Loucy (cell line): ENCODE results near the gene CD14.

ENCODE experiments used
- EZH2phosphoT487 ChIP-seq: fragments of 200-600 bp; IDR thresholded peaks from 2 replicates; pipeline ENCODE4 v1.6.1; 2018; ENCODE audit warnings: antibody characterized with exemption, mild to moderate bottlenecking, moderate library complexity, borderline replicate concordance
- TF ChIP-seq, protein P1 (sequence below): fragments of 200-600 bp; sonication (generic); conservative IDR thresholded peaks from 2 replicates; pipeline ENCODE4 v1.5.1; 2014; ENCODE audit warnings: mild to moderate bottlenecking, antibody characterized with exemption, low read length

DNA sequence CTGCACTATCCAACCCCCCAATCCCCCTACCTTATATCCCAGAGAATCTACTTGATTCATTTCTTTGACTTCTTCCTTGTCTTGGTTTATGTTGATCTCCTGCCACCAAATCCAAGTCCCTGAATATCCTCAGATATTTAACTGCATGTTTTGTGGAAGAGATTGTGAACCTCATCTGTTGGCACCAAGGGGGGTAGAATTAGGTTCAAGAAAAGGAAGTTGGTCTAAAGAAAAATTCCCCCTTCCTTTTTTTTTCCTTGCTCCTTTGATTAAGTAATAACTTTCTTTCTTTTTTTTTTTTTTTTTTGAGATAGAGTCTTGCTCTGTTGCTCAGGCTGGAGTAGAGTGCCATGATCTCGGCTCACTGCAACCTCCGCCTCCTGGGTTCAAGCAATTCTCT, 526 bp upstream of the CD14 start:
- TF ChIP-seq, protein P1, sequence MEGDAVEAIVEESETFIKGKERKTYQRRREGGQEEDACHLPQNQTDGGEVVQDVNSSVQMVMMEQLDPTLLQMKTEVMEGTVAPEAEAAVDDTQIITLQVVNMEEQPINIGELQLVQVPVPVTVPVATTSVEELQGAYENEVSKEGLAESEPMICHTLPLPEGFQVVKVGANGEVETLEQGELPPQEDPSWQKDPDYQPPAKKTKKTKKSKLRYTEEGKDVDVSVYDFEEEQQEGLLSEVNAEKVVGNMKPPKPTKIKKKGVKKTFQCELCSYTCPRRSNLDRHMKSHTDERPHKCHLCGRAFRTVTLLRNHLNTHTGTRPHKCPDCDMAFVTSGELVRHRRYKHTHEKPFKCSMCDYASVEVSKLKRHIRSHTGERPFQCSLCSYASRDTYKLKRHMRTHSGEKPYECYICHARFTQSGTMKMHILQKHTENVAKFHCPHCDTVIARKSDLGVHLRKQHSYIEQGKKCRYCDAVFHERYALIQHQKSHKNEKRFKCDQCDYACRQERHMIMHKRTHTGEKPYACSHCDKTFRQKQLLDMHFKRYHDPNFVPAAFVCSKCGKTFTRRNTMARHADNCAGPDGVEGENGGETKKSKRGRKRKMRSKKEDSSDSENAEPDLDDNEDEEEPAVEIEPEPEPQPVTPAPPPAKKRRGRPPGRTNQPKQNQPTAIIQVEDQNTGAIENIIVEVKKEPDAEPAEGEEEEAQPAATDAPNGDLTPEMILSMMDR, result no peak
- TF ChIP-seq EZH2phosphoT487, result no peak
